GM19395 (cell line): ENCODE measurements around the gene AKR7A2.
"Not testable (repeated sequence)": the region's sequence is repeated elsewhere in the genome, so short reads cannot be mapped to it uniquely, and the experiment has no call there.

Experiments
- ATAC-seq: cut with Tn5 transposase; IDR thresholded peaks from one replicate; pipeline ENCODE4 v1.9.1; 2021; ENCODE audit warnings: mild to moderate bottlenecking, moderate library complexity; ENCODE audit not compliant: unreplicated experiment

Gene AKR7A2

DNA sequence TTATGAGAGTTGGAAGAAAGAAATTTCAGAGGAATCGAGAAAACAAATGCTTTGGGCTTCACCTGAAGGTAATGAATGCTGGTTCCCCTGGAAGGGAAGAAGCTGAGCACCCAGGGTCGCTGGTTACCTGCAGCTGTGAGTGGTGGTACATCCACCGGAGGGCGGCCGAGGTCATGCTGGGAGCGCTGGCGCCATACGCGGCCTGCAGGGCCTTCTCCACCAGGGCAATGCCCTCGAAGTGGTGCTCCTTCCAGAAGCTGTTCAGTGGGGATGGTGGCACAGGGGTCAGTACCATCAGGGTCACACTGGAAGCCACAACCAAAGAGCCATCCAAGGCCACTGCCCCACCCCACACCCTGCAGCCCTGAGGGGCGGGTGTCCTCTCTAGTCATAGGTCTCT, 43.5 kb downstream of the AKR7A2 start:
- ATAC-seq = no peak

GRCh38 chr1:19262744-19263143, 49.2 kb downstream of the AKR7A2 start:
- no peak for ATAC-seq

DNA sequence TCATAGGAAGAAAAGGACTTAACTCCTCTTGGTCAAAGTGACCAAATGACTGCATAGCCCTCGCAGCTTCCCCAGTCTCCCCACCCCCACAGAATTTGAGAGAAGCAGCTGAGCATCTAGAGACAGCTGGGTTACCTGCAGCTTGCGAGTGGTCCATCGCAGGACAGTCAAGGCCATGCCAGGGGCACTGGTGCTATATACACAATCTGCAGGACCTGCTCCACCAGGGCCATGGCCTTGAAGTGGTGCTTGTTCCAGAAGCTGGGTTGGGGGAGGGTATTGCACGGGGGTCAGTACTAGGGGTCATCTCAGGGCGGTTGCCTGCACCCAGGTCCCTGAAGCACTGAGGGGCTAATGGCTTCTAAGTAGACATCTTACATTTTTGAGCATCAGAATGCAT, 49.9 kb downstream of the AKR7A2 start:
- no peak for ATAC-seq

DNA sequence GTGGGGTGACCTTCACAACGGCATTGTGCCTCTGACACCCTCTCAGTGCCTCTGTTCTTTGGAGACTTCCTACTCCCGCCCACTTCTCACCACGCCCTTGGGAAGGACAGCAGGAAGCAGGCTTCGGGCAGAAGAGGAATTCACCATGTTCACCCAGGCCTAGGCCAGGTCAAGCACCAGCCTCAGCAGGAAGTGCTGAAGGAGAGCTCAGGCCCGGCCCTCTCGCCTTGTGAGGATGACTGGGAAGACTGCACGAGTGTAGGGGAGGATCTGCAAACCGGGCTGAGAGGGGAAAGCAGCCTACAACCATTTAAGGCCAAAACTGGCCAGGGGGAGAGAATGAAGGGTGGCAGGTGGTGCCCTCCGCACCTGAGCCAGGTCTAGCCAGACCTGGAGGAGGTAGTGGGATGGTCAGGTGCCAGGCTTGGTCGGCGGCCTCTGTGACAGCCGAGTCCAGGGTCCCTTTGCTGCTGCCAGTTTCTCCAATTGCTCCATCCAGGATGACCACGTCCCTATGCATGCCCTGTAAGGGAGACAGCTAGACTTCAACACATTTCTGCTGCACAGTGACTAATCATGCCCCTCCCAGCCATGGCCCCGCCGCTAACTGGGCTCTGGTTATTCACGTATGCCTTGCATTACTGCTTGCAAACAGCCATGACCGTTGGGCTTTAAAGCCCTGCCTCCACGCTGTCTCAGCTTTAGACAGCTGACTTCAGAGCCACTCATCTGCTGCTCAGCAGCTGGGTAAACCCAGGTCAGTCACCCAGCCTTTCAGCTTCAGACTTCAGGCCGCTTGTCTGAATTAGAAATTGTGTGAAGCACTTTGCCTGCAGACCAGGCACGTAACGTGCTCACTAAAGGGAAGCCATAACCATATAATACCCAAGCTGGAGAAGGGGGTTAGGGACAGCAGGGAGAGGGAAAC, 51.5 kb downstream of the AKR7A2 start:
- no peak for ATAC-seq

- ATAC-seq = no peak
These were observed 53.6 kb downstream of the AKR7A2 start for GRCh38 chr1:19258353-19258752.

- ATAC-seq = no peak
These were observed 54.6 kb downstream of the AKR7A2 start for GRCh38 chr1:19257178-19257914.

DNA sequence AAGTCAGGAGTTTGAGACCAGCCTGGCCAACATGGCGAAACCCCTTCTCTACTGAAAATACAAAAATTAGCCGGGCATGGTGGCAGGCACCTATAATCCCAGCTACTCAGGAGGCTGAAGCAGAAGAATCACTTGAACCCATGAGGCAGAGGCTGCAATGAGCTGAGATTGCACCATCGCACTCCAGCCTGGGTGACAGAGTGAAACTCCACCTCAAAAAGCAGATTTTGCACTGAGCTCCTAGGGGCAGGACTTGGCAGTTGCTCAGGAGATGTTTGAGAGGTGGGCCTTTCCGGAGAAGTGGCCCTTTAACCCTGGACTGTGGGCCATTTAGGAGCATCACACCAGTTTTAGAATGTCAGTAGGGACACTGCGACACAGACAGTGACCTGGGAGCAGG, 55.6 kb downstream of the AKR7A2 start:
- not testable (repeated sequence) for ATAC-seq

DNA sequence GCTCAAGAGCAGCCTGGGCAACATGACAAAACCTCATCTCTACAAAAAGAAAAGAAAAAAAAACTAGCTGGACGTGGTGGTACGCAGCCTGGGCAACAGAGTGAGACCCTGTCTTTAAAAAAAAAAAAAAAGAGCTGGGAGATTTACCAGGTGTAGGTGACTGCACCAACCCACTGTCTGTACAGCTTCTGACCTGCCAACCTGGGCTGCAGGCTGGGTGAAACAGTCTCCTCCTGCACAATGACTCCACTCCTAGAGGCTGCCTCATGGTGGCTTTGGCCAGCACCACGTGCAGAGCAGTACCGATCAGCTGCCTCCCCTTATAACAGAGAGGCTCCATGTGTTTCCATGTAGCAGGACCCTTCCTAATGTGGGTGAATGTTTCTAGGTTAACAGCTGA, 56.7 kb downstream of the AKR7A2 start:
- no peak for ATAC-seq

- no peak for ATAC-seq
These were observed 57.5 kb downstream of the AKR7A2 start for GRCh38 chr1:19254416-19254815.
